Ishikawa (cell line): Measurements from ENCODE around the gene MAPRE3.

ENCODE experiments used
- CEBPB ChIP-seq: IDR thresholded peaks from 2 replicates; pipeline ENCODE4 v1.6.1; 2012
- CREB1 ChIP-seq: IDR thresholded peaks from 2 replicates; pipeline ENCODE4 v1.6.1; 2012; ENCODE audit warnings: low read depth
- EGR1 ChIP-seq: IDR thresholded peaks from 2 replicates; pipeline ENCODE4 v1.6.1; 2012
- EP300 ChIP-seq: IDR thresholded peaks from 2 replicates; pipeline ENCODE4 v1.6.1; 2012; ENCODE audit warnings: borderline replicate concordance
- FOXM1 ChIP-seq: IDR thresholded peaks from 2 replicates; pipeline ENCODE4 v1.6.1; 2012; ENCODE audit warnings: low read depth, borderline replicate concordance
- NFIC ChIP-seq: IDR thresholded peaks from 2 replicates; pipeline ENCODE4 v1.6.1; 2012
- RAD21 ChIP-seq: IDR thresholded peaks from 2 replicates; pipeline ENCODE4 v1.6.1; 2012; ENCODE audit warnings: low read depth
- TAF1 ChIP-seq: IDR thresholded peaks from 2 replicates; pipeline ENCODE4 v1.6.1; 2012; ENCODE audit warnings: low read depth, mild to moderate bottlenecking
- TCF12 ChIP-seq: IDR thresholded peaks from 2 replicates; pipeline ENCODE4 v1.6.1; 2012; ENCODE audit warnings: low read depth
- TEAD4 ChIP-seq: IDR thresholded peaks from 2 replicates; pipeline ENCODE4 v1.6.1; 2012
- YY1 ChIP-seq: IDR thresholded peaks from 2 replicates; pipeline ENCODE4 v1.6.1; 2012; ENCODE audit warnings: low read depth
- ZBTB7A ChIP-seq: IDR thresholded peaks from 2 replicates; pipeline ENCODE4 v1.6.1; 2012; ENCODE audit warnings: low read depth
- TF ChIP-seq, protein P1 (sequence below): IDR thresholded peaks from 2 replicates; pipeline ENCODE4 v1.6.1; 2012
- TF ChIP-seq, protein P2 (sequence below): IDR thresholded peaks from 2 replicates; pipeline ENCODE4 v1.6.1; 2012
- TF ChIP-seq, protein P3 (sequence below): IDR thresholded peaks from 2 replicates; pipeline ENCODE4 v1.6.1; 2012; ENCODE audit warnings: low read depth, mild to moderate bottlenecking

MAPRE3 gene

DNA sequence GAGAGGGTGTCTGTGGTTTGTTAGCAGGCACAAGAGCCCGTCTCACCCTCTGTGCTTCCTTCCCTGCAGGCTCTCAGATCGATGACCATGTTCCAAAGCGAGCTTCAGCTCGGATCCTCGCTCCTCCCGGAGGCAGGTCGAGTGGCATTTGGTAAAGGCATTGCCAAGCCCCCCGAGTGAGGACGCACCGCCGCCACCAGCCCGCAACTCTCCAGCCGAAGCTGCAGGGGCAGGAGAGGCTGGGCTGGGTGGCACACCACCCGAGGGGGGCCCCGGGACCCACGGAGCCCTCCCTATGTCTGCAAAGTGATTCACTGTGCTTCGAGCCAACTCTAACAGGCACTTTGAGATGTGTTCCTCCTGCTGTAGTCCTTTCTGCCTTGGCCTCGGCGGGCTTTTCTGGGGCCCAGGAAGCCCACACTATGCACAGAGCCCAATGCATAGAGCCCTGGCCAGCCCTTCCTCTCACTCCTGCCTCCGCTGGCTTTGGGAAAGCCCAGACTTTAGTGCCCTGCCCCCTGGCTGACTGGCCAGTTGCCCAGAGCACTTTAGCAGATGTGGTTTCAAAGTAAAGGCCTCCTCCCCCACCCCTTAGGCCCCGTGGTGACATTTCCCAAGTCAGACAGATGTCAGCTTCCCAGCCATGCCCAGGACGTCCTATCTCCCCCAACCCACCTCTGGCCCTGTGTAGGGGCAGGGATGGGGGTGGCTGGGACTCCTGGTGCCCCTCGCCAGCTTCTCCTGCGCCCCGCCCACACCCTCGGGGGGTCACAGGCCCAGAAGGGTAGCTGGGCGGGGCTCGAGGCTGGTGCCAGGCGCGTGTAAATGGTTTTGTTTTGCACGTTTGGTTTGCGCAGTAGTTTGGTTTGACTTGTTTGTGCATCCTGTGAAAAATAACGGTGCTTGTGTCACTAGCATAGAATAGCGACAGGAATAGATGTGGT, 23.3 kb upstream of the MAPRE3 start:
- TF ChIP-seq NFIC (peak; percentile 75), FOXM1 (no peak)

DNA sequence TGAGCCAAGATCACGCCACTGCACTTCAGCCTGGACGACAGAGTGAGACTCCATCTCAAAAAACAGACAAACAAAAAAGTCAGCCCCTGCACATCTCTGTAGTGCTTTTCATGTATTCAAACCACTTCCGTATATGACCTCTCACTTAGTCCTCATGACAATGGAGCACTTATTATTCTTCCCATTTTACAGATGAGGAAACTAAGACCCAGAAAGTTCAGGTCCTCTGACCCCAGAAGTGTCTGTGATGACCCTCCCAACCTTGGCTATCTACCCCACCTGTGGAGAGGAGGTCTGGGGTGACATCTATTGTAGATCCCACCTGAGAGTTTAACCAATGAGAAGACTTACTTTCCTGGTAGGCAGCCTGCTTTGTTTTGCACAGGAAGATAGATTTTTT, 21.6 kb upstream of the MAPRE3 start:
- TF ChIP-seq TAF1 (no peak), TCF12 (no peak), NFIC (no peak), YY1 (no peak), ZBTB7A (no peak), EP300 (no peak), TEAD4 (no peak), FOXM1 (no peak), RAD21 (no peak), EGR1 (no peak), CREB1 (no peak), CEBPB (no peak)
- TF ChIP-seq, protein P1, sequence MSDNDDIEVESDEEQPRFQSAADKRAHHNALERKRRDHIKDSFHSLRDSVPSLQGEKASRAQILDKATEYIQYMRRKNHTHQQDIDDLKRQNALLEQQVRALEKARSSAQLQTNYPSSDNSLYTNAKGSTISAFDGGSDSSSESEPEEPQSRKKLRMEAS = no peak
- TF ChIP-seq, protein P2, sequence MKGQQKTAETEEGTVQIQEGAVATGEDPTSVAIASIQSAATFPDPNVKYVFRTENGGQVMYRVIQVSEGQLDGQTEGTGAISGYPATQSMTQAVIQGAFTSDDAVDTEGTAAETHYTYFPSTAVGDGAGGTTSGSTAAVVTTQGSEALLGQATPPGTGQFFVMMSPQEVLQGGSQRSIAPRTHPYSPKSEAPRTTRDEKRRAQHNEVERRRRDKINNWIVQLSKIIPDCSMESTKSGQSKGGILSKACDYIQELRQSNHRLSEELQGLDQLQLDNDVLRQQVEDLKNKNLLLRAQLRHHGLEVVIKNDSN = no peak
- TF ChIP-seq, protein P3, sequence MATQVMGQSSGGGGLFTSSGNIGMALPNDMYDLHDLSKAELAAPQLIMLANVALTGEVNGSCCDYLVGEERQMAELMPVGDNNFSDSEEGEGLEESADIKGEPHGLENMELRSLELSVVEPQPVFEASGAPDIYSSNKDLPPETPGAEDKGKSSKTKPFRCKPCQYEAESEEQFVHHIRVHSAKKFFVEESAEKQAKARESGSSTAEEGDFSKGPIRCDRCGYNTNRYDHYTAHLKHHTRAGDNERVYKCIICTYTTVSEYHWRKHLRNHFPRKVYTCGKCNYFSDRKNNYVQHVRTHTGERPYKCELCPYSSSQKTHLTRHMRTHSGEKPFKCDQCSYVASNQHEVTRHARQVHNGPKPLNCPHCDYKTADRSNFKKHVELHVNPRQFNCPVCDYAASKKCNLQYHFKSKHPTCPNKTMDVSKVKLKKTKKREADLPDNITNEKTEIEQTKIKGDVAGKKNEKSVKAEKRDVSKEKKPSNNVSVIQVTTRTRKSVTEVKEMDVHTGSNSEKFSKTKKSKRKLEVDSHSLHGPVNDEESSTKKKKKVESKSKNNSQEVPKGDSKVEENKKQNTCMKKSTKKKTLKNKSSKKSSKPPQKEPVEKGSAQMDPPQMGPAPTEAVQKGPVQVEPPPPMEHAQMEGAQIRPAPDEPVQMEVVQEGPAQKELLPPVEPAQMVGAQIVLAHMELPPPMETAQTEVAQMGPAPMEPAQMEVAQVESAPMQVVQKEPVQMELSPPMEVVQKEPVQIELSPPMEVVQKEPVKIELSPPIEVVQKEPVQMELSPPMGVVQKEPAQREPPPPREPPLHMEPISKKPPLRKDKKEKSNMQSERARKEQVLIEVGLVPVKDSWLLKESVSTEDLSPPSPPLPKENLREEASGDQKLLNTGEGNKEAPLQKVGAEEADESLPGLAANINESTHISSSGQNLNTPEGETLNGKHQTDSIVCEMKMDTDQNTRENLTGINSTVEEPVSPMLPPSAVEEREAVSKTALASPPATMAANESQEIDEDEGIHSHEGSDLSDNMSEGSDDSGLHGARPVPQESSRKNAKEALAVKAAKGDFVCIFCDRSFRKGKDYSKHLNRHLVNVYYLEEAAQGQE = no peak

DNA sequence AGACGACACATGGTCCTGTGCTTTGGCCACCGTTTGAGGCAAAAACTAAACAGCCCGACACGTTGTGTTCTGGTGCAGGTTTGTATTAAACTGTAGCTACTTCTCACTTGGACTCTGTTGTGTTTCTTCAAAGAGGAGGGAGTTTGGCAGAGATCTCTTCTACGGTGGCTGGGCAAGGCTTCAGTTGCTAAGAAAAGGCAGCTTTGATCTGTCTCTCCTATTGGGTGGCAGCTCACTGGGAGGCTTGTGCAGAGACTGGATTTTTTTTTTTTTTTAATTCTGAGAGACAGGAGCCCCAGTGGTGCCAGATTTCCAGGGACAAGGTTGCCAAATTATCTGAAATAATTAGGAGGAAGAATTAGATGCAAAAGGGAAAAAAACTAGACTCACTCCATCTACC, 20.2 kb upstream of the MAPRE3 start:
- TF ChIP-seq EP300 = no peak
- TF ChIP-seq, protein P2 = no peak

DNA sequence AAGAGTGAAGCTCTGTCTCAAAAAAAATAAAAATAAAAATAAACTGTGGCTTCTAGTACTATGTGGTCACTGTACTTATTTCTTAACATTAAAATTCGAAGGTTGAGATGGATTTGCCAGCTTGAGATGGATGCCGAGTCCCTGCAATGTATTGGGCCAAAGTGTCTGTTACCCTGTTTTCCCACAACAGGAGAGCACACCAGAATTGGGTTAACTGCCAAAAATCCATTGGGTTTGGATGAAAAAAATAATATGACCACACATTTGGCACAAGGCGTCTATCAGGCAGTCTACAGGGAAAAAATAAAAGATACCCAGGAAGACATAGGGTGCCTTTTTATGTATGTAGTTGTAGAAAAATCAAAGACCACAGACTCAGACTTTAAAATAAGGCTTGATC, 19.2 kb upstream of the MAPRE3 start:
- TF ChIP-seq, protein P1 = no peak
- TF ChIP-seq CREB1 = no peak
- TF ChIP-seq EGR1 = no peak
- no peak for TF ChIP-seq ZBTB7A
- no peak for TF ChIP-seq CEBPB
- no peak for TF ChIP-seq TAF1
- no peak for TF ChIP-seq TCF12
- no peak for TF ChIP-seq TEAD4
- TF ChIP-seq, protein P2 = no peak
- TF ChIP-seq NFIC = no peak
- TF ChIP-seq YY1 = no peak

DNA sequence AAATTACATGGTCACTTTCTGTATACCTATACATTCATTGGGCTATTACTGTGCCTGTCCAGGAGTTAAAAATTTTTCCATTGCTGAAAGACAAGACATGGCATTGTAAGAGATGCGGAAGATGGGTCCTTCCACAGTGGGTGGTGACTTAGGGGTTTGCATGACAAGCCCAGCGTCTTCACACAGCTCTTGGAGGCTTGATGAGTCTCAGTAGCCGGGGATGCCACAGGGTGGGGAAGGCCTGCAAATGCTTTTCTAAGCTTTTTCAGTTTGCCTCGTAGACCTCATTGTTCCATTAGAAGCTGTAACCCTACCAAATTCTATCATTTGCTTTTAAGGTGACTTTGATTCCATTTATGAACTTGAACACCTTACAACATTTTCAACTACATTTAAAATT, 18.1 kb upstream of the MAPRE3 start:
- TF ChIP-seq, protein P1 = no peak
- TF ChIP-seq RAD21 (no peak), TEAD4 (no peak), FOXM1 (no peak), CREB1 (no peak), ZBTB7A (no peak), CEBPB (no peak), NFIC (no peak), EP300 (no peak), YY1 (no peak), EGR1 (no peak), TCF12 (no peak), TAF1 (no peak)
- TF ChIP-seq, protein P2 = no peak
- TF ChIP-seq, protein P3 = no peak
